ENCODE results near the gene TAPBP.
"Not testable (repeated sequence)": the region's sequence is repeated elsewhere in the genome, so short reads cannot be mapped to it uniquely, and the experiment has no call there.

TAPBP gene

DNA sequence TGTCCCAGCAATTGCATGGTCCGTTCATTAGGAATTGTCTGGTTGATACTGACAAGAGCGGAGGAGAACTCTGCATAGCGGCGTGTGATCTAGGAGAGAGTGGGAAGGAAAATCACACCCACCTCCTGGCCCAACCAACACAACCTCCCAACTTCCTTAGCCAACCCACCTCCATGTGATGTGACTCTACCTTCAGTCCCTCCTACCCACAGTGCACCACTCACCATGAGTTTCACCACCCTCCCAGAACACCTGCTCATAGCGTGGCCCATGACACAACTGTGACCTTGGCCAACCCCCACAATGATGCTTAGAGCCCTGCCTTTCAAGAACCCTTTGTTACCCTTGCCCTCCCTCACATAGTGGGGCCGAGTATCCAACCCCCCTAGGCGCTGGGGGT lies 49.9 kb downstream of the TAPBP start:
- no peak for DNase-seq (ENCODE audit: low read depth)
- no peak overlapping the region for H3K4me3 ChIP-seq (ENCODE audit: low read depth, low read length)
- TF ChIP-seq, protein P1, sequence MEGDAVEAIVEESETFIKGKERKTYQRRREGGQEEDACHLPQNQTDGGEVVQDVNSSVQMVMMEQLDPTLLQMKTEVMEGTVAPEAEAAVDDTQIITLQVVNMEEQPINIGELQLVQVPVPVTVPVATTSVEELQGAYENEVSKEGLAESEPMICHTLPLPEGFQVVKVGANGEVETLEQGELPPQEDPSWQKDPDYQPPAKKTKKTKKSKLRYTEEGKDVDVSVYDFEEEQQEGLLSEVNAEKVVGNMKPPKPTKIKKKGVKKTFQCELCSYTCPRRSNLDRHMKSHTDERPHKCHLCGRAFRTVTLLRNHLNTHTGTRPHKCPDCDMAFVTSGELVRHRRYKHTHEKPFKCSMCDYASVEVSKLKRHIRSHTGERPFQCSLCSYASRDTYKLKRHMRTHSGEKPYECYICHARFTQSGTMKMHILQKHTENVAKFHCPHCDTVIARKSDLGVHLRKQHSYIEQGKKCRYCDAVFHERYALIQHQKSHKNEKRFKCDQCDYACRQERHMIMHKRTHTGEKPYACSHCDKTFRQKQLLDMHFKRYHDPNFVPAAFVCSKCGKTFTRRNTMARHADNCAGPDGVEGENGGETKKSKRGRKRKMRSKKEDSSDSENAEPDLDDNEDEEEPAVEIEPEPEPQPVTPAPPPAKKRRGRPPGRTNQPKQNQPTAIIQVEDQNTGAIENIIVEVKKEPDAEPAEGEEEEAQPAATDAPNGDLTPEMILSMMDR (IDR thresholded peaks at IDR 0.05; ENCODE audit: low read depth, low read length) = no peak
- TF ChIP-seq MAX (IDR thresholded peaks at IDR 0.05; ENCODE audit: low read depth, low read length) (no peak), MYC (IDR thresholded peaks at IDR 0.05; ENCODE audit: low read depth, low read length) (no peak), POLR2A (IDR thresholded peaks at IDR 0.05; ENCODE audit: extremely low read depth, insufficient read length) (no peak)

GRCh38 chr6:33262490-33262889 lies 51.4 kb downstream of the TAPBP start:
- H3K4me3 ChIP-seq (ENCODE audit: low read depth, low read length); DNase-seq (ENCODE audit: low read depth): not testable (repeated sequence)

- no peak for TF ChIP-seq MYC (IDR thresholded peaks at IDR 0.05; ENCODE audit: low read depth, low read length)
- TF ChIP-seq POLR2A (IDR thresholded peaks at IDR 0.05; ENCODE audit: extremely low read depth, insufficient read length) = no peak
- no peak for TF ChIP-seq MAX (IDR thresholded peaks at IDR 0.05; ENCODE audit: low read depth, low read length)
- TF ChIP-seq, protein P1 (IDR thresholded peaks at IDR 0.05; ENCODE audit: low read depth, low read length) = no peak
- no peak overlapping the region for H3K4me3 ChIP-seq (ENCODE audit: low read depth, low read length)
- no peak for DNase-seq (ENCODE audit: low read depth)
These were observed 54.8 kb downstream of the TAPBP start for GRCh38 chr6:33259032-33259431.

GRCh38 chr6:33254591-33254990 lies 59.3 kb downstream of the TAPBP start:
- no peak for DNase-seq (ENCODE audit: low read depth)
- H3K4me3 ChIP-seq (ENCODE audit: low read depth, low read length) = no peak overlapping the region
- TF ChIP-seq MYC (IDR thresholded peaks at IDR 0.05; ENCODE audit: low read depth, low read length) (no peak), POLR2A (IDR thresholded peaks at IDR 0.05; ENCODE audit: extremely low read depth, insufficient read length) (no peak), MAX (IDR thresholded peaks at IDR 0.05; ENCODE audit: low read depth, low read length) (no peak)
- TF ChIP-seq, protein P1 (IDR thresholded peaks at IDR 0.05; ENCODE audit: low read depth, low read length) = no peak

DNA sequence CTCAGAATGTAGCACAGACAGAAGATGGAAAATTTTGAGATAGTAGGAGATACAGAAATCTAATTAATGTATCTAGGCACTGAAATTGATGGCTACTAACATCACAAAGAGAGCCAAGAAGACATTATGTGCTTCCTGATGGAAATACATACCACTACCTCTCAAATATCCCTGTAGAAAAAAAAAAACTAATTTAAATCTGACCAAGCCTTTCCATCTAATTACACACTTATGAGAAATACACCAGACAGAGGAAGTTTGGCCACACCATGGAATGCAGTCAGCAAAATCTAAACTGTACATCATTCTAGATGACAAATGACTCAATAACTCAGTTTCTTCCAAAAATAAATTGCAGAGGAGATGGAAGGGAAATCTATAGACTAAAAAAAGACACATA lies 61.1 kb downstream of the TAPBP start:
- H3K4me3 ChIP-seq (ENCODE audit: low read depth, low read length) = no peak overlapping the region
- TF ChIP-seq, protein P1 (IDR thresholded peaks at IDR 0.05; ENCODE audit: low read depth, low read length) = no peak
- TF ChIP-seq POLR2A (IDR thresholded peaks at IDR 0.05; ENCODE audit: extremely low read depth, insufficient read length) (no peak), MAX (IDR thresholded peaks at IDR 0.05; ENCODE audit: low read depth, low read length) (no peak), MYC (IDR thresholded peaks at IDR 0.05; ENCODE audit: low read depth, low read length) (no peak)
- no peak for DNase-seq (ENCODE audit: low read depth)

- DNase-seq (ENCODE audit: low read depth) = no peak
- TF ChIP-seq POLR2A (IDR thresholded peaks at IDR 0.05; ENCODE audit: extremely low read depth, insufficient read length) = no peak
- no peak for TF ChIP-seq MAX (IDR thresholded peaks at IDR 0.05; ENCODE audit: low read depth, low read length)
- TF ChIP-seq, protein P1 (IDR thresholded peaks at IDR 0.05; ENCODE audit: low read depth, low read length) = no peak
- no peak for TF ChIP-seq MYC (IDR thresholded peaks at IDR 0.05; ENCODE audit: low read depth, low read length)
- H3K4me3 ChIP-seq (ENCODE audit: low read depth, low read length) = no peak overlapping the region
These were observed 62.4 kb downstream of the TAPBP start for GRCh38 chr6:33251395-33252012.
